ENCODE measurements around the gene SRPRB.
A peak's percentile ranks its signal among the peaks of the same experiment; 100 is the strongest.

The SRPRB gene

GRCh38 chr3:133849346-133849745 is 43.7 kb downstream of the SRPRB start:
- no peak for DNase-seq

- no peak for DNase-seq
Measured at GRCh38 chr3:133850034-133850433, 44.4 kb downstream of the SRPRB start.

- DNase-seq: no peak
Measured at GRCh38 chr3:133851266-133851906, 45.8 kb downstream of the SRPRB start.

GRCh38 chr3:133851931-133852330 is 46.3 kb downstream of the SRPRB start:
- no peak for DNase-seq

GRCh38 chr3:133853063-133853924 is 47.7 kb downstream of the SRPRB start:
- no peak for DNase-seq

- no peak for DNase-seq
Measured at GRCh38 chr3:133853925-133854227, 48.3 kb downstream of the SRPRB start.

- DNase-seq: no peak
Measured at GRCh38 chr3:133854264-133855001, 48.8 kb downstream of the SRPRB start.

- no peak for DNase-seq
Measured at GRCh38 chr3:133855002-133855370, 49.4 kb downstream of the SRPRB start.

- DNase-seq: no peak
Measured at GRCh38 chr3:133855772-133856171, 50.2 kb downstream of the SRPRB start.

GRCh38 chr3:133856316-133856715 is 50.7 kb downstream of the SRPRB start:
- DNase-seq: no peak

- no peak for DNase-seq
Measured at GRCh38 chr3:133857767-133858166, 52.2 kb downstream of the SRPRB start.

- DNase-seq: no peak
Measured at GRCh38 chr3:133859381-133860234, 54.0 kb downstream of the SRPRB start.

GRCh38 chr3:133860519-133860918 is 54.9 kb downstream of the SRPRB start:
- no peak for DNase-seq

- DNase-seq: no peak
Measured at GRCh38 chr3:133862161-133862560, 56.5 kb downstream of the SRPRB start.

- DNase-seq: no peak
Measured at GRCh38 chr3:133863911-133864310, 58.3 kb downstream of the SRPRB start.

GRCh38 chr3:133864616-133865015 is 59.0 kb downstream of the SRPRB start:
- no peak for DNase-seq

- peak; percentile 51 for DNase-seq
Measured at GRCh38 chr3:133865136-133865855, 59.7 kb downstream of the SRPRB start.

GRCh38 chr3:133866141-133866540 is 60.5 kb downstream of the SRPRB start:
- no peak for DNase-seq

- DNase-seq: peak; percentile 48
Measured at GRCh38 chr3:133868186-133868585, 62.6 kb downstream of the SRPRB start.

GRCh38 chr3:133868758-133869475 is 63.3 kb downstream of the SRPRB start:
- DNase-seq: peak; percentile 52

GRCh38 chr3:133869586-133869985 is 64.0 kb downstream of the SRPRB start:
- no peak for DNase-seq

- DNase-seq: no peak
Measured at GRCh38 chr3:133870822-133871221, 65.2 kb downstream of the SRPRB start.

All from NCI-H1694 treated with DMSO at 0.1 percent for 48 hours (cell line).